ENCODE measurements around the gene CMSS1. TPM values are rescaled to one million over a fixed set of nuclear protein-coding genes. Genes with fewer than 3 reads are reported as not detected.

Gene CMSS1
- total and polyA plus RNA-seq, 4 experiments from 2014 or later, result 18.3 to 29.4 (median 21.9) TPM

DNA sequence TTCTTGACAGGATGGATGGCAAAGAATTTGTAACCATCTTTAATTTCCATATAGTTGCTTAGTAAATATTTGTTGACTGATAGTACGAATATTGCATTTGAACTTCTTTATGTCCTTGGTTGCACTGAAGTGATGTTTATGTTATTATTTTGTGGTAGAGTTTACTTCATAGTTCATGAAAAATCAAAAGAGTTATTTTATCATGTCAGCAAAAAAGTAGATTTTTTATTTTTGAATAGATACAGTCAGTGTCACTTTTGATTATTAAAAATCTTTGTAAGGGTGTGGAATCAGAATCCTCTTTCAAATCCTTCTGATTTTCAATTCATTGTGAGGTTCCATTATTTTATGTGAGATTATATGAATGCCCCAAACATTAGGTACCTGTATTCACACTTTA, 261.7 kb downstream of the CMSS1 start:
- no peaks in the 10 kb centered on the region for H3K36me3 ChIP-seq (ENCODE audit: insufficient read depth, low read length)
- H3K27ac ChIP-seq (ENCODE audit: low read depth, low read length), result no peak overlapping the region
- peaks cover 15% of the 10 kb centered on the region for H3K4me1 ChIP-seq (ENCODE audit: insufficient read depth, low read length)
- DNase-seq, result no peak
- H3K27me3 Mint-ChIP-seq, result no peaks in the 10 kb centered on the region
- no peak overlapping the region for H3K4me3 Mint-ChIP-seq
- no peaks in the 10 kb centered on the region for H3K9me3 Mint-ChIP-seq
- no peaks in the 10 kb centered on the region for H3K9me3 ChIP-seq (ENCODE audit: control insufficient read depth in 1 of 2, low read length in 2 of 2)
- ChIA-PET POLR2A (ENCODE audit: partially characterized antibody) (no interaction called here), CTCF (ENCODE audit: partially characterized antibody) (interaction anchor here (2.9 kb wide), 1 partner anchor 10 kb away, joined by 11 read pairs; no protein-coding TSS in a partner anchor)
- intact Hi-C loops (cut with micrococcal nuclease), result no loop called here
- H3K4me3 ChIP-seq (ENCODE audit: low read length in 2 of 2), result no peak overlapping the region
- peaks cover 6 to 20% (median 16%) of the 10 kb centered on the region in 4 donors for H3K4me1 Mint-ChIP-seq
- H3K27me3 ChIP-seq (ENCODE audit: insufficient read depth, low read length), result no peaks in the 10 kb centered on the region
- no peak overlapping the region for H3K27ac Mint-ChIP-seq
- H3K36me3 Mint-ChIP-seq, result no peaks in the 10 kb centered on the region

DNA sequence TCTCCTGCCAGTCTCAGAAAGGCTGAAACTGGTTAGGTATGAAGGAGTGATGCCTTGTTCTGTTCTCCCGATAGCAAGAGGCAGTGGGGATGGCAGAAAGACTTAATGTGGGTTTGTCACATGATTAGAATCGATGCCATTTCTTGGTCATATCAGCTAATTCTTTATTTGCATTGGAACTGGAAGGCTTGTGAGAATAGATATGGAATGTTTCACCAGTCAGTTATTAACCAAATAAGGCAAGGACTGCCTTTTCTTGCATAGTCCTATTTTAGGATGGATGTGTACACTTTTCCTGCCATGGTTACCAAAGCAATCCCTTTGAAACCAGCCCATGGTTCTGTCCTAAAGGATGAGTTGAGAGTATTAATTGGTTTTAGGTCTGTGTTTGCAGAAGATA, 262.9 kb downstream of the CMSS1 start:
- Histone ChIP-seq H3K4me3 (ENCODE audit: low read length in 2 of 2) (no peak overlapping the region), H3K4me1 (ENCODE audit: insufficient read depth, low read length) (peaks cover 9% of the 10 kb centered on the region), H3K36me3 (ENCODE audit: insufficient read depth, low read length) (no peaks in the 10 kb centered on the region), H3K27ac (ENCODE audit: low read depth, low read length) (no peak overlapping the region), H3K27me3 (ENCODE audit: insufficient read depth, low read length) (no peaks in the 10 kb centered on the region), H3K9me3 (ENCODE audit: control insufficient read depth in 1 of 2, low read length in 2 of 2) (no peaks in the 10 kb centered on the region)
- POLR2A ChIA-PET (ENCODE audit: partially characterized antibody), result no interaction called here
- Mint-ChIP-seq H3K36me3 (no peaks in the 10 kb centered on the region), H3K9me3 (no peaks in the 10 kb centered on the region), H3K4me3 (no peak overlapping the region), H3K27me3 (no peaks in the 10 kb centered on the region), H3K4me1 (peaks cover 4 to 12% (median 10%) of the 10 kb centered on the region in 4 donors), H3K27ac (no peak overlapping the region)
- no peak for DNase-seq
- CTCF ChIA-PET (ENCODE audit: partially characterized antibody), result interaction anchor here (1.3 kb wide), 1 partner anchor 12 kb away, joined by 10 read pairs; no protein-coding TSS in a partner anchor
- intact Hi-C loops (cut with micrococcal nuclease), result no loop called here

DNA sequence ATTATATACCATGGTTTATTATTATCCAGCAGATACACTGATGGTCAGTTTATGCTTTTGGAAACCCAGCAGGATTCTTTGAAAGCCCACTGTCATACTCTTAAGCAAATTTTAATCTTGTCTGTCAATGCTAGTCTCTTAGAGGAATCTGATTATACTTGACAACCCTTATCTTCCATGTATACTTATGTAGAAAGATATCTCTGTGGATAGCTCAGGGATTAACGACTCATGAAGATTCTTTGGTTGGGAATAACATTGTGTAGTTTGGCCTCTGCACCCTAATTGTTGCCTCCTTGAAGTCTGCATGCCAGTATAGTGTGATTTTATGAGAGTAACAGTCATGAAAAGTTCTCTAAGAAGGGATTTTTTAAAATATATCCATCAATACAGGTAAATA, 263.6 kb downstream of the CMSS1 start:
- no peak overlapping the region for H3K4me3 Mint-ChIP-seq
- no peaks in the 10 kb centered on the region for H3K36me3 Mint-ChIP-seq
- H3K27ac ChIP-seq (ENCODE audit: low read depth, low read length), result no peak overlapping the region
- no peaks in the 10 kb centered on the region for H3K27me3 Mint-ChIP-seq
- H3K9me3 Mint-ChIP-seq, result no peaks in the 10 kb centered on the region
- no peaks in the 10 kb centered on the region for H3K9me3 ChIP-seq (ENCODE audit: control insufficient read depth in 1 of 2, low read length in 2 of 2)
- peaks cover 2% of the 10 kb centered on the region for H3K4me1 ChIP-seq (ENCODE audit: insufficient read depth, low read length)
- H3K36me3 ChIP-seq (ENCODE audit: insufficient read depth, low read length), result no peaks in the 10 kb centered on the region
- peaks cover 0 to 5% (median 3%) of the 10 kb centered on the region in 4 donors for H3K4me1 Mint-ChIP-seq
- DNase-seq, result no peak
- no peak overlapping the region for H3K27ac Mint-ChIP-seq
- ChIA-PET POLR2A (ENCODE audit: partially characterized antibody) (no interaction called here), CTCF (ENCODE audit: partially characterized antibody) (no interaction called here)
- intact Hi-C loops (cut with micrococcal nuclease), result no loop called here
- no peaks in the 10 kb centered on the region for H3K27me3 ChIP-seq (ENCODE audit: insufficient read depth, low read length)
- no peak overlapping the region for H3K4me3 ChIP-seq (ENCODE audit: low read length in 2 of 2)

DNA sequence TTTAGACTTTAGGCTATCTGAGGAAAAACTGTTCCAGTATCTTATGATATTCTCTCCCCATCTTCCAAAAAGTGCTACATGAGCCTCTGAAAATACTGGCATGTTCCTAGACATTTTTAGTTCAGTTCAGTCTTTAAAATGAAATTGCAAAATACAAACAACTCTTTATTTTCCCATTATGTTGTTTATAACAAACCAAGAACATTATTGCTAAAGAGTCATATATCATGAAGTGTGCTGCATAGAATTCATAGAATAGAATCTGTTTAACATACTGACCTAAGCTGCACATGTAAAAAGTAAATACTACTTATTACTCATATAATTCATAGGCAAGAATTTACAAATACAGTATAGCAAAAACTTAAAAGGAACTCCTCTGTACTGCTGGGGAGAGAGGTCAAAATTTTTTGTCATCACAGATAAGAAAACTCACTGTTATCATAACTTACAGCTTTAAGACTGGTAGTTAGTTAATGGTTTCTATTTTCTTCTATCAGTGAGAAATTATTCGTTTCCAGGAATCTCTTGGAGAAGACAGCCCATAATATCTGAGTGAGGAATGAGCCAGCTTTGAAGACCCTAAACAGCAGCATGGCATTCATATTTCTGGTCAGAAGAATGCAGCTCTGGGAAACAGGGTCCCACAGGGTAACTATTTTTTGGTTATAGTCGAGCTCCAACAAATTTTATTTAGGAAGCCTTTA, 264.5 kb downstream of the CMSS1 start:
- no peak overlapping the region for H3K27ac ChIP-seq (ENCODE audit: low read depth, low read length)
- no peaks in the 10 kb centered on the region for H3K4me1 ChIP-seq (ENCODE audit: insufficient read depth, low read length)
- no peaks in the 10 kb centered on the region for H3K9me3 ChIP-seq (ENCODE audit: control insufficient read depth in 1 of 2, low read length in 2 of 2)
- Mint-ChIP-seq H3K36me3 (no peaks in the 10 kb centered on the region), H3K27me3 (no peaks in the 10 kb centered on the region), H3K4me1 (peaks cover under 1 to 6% (median 4%) of the 10 kb centered on the region in 4 donors), H3K27ac (no peak overlapping the region), H3K4me3 (no peak overlapping the region), H3K9me3 (no peaks in the 10 kb centered on the region)
- no peak for DNase-seq
- intact Hi-C loops (cut with micrococcal nuclease), result no loop called here
- H3K36me3 ChIP-seq (ENCODE audit: insufficient read depth, low read length), result no peaks in the 10 kb centered on the region
- H3K27me3 ChIP-seq (ENCODE audit: insufficient read depth, low read length), result no peaks in the 10 kb centered on the region
- ChIA-PET CTCF (ENCODE audit: partially characterized antibody) (interaction anchor here (0.9 kb wide), 1 partner anchor 18 kb away, joined by 3 read pairs; no protein-coding TSS in a partner anchor), POLR2A (ENCODE audit: partially characterized antibody) (no interaction called here)
- no peak overlapping the region for H3K4me3 ChIP-seq (ENCODE audit: low read length in 2 of 2)

DNA sequence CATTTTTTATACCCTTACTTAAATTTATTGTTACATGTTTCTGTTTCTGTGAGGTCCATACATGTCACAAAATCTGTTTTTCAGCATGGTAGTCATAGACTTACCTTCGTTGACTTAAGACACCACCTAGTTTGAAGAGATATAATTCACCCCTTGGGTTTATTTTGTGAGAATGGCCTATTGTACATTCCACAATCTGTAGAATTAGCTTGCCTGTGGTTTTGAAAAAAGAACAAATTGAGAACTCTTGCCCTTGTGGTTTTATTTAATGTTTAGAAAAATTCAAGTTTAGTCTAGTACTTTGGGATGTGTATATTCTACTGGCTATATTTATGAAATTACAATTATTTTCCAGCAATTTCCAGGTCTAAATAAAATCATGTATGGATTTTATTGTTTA, 265.1 kb downstream of the CMSS1 start:
- Mint-ChIP-seq H3K27me3 (no peaks in the 10 kb centered on the region), H3K36me3 (no peaks in the 10 kb centered on the region), H3K9me3 (no peaks in the 10 kb centered on the region), H3K27ac (no peak overlapping the region), H3K4me1 (peaks cover 3 to 8% (median 6%) of the 10 kb centered on the region in 4 donors), H3K4me3 (no peak overlapping the region)
- Histone ChIP-seq H3K27ac (ENCODE audit: low read depth, low read length) (no peak overlapping the region), H3K36me3 (ENCODE audit: insufficient read depth, low read length) (no peaks in the 10 kb centered on the region), H3K4me1 (ENCODE audit: insufficient read depth, low read length) (no peaks in the 10 kb centered on the region), H3K27me3 (ENCODE audit: insufficient read depth, low read length) (no peaks in the 10 kb centered on the region), H3K9me3 (ENCODE audit: control insufficient read depth in 1 of 2, low read length in 2 of 2) (no peaks in the 10 kb centered on the region), H3K4me3 (ENCODE audit: low read length in 2 of 2) (no peak overlapping the region)
- intact Hi-C loops (cut with micrococcal nuclease), result no loop called here
- POLR2A ChIA-PET (ENCODE audit: partially characterized antibody), result no interaction called here
- no peak for DNase-seq
- CTCF ChIA-PET (ENCODE audit: partially characterized antibody), result interaction anchor here (0.9 kb wide), 1 partner anchor 18 kb away, joined by 3 read pairs; no protein-coding TSS in a partner anchor

DNA sequence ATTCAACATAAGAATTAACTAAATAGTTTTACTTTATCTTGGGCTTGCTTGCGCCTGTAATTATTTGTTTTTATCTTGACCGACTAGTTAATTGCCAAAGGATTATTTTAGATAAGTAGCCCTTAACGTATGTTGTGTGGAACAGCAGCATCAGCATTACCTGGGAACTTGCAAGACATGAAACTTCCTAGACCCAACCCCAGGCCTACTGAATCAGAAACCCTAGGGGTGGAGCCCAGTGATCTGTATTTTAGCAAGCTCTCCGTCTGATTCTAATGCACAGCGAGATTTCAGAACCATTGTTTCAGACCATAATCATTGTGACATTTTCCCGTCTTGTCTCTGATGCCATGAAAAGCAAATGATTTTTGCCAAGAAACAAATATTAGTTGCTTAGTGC, 265.5 kb downstream of the CMSS1 start:
- CTCF ChIA-PET (ENCODE audit: partially characterized antibody), result interaction anchor here (0.9 to 1.3 kb wide), 2 partner anchors 9 to 19 kb away, joined by 3 read pairs; no protein-coding TSS in a partner anchor
- no peak overlapping the region for H3K27ac ChIP-seq (ENCODE audit: low read depth, low read length)
- intact Hi-C loops (cut with micrococcal nuclease), result no loop called here
- H3K4me1 ChIP-seq (ENCODE audit: insufficient read depth, low read length), result no peaks in the 10 kb centered on the region
- H3K36me3 ChIP-seq (ENCODE audit: insufficient read depth, low read length), result no peaks in the 10 kb centered on the region
- no peak for DNase-seq
- H3K4me1 Mint-ChIP-seq, result peaks cover 3 to 8% (median 6%) of the 10 kb centered on the region in 4 donors
- no peak overlapping the region for H3K4me3 ChIP-seq (ENCODE audit: low read length in 2 of 2)
- H3K4me3 Mint-ChIP-seq, result no peak overlapping the region
- no peaks in the 10 kb centered on the region for H3K9me3 Mint-ChIP-seq
- no peaks in the 10 kb centered on the region for H3K9me3 ChIP-seq (ENCODE audit: control insufficient read depth in 1 of 2, low read length in 2 of 2)
- H3K36me3 Mint-ChIP-seq, result no peaks in the 10 kb centered on the region
- no peak overlapping the region for H3K27ac Mint-ChIP-seq
- POLR2A ChIA-PET (ENCODE audit: partially characterized antibody), result no interaction called here
- H3K27me3 Mint-ChIP-seq, result no peaks in the 10 kb centered on the region
- no peaks in the 10 kb centered on the region for H3K27me3 ChIP-seq (ENCODE audit: insufficient read depth, low read length)

DNA sequence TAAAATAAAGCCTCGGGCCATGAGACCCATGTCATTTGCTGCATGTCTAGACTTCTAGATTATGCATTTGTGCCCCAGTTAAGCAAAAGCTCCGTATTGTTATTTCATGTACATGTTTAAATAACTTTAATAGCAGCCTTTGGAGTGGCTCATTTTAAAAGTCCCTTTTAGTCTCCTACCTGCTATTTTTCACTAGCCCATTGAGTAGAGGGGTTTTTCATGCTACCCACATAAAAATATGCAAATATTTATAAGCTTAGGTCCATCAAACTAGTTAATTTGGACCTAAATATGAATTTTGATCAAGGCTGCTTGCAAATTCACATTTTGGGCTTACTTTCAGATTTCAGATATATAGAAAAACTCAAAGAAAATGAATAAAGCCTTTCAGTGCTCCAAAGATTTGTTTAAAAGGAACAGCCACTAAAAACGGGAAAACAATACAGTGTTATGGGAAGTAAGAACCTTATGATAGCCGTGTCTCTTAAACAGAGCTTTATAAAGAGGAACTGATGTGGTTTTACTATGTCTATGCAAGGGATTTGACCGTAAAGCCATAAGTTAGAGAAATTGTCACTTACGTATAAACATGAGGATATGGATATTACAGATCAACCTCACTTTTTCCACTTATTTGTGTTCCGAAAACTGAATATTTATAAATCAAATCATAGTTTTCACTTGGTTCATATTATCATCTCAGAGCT, 266.6 kb downstream of the CMSS1 start:
- Mint-ChIP-seq H3K4me3 (no peak overlapping the region), H3K27me3 (no peaks in the 10 kb centered on the region), H3K36me3 (no peaks in the 10 kb centered on the region), H3K27ac (no peak overlapping the region), H3K4me1 (peaks cover 3 to 8% (median 6%) of the 10 kb centered on the region in 4 donors), H3K9me3 (no peaks in the 10 kb centered on the region)
- H3K4me1 ChIP-seq (ENCODE audit: insufficient read depth, low read length), result no peaks in the 10 kb centered on the region
- no peaks in the 10 kb centered on the region for H3K9me3 ChIP-seq (ENCODE audit: control insufficient read depth in 1 of 2, low read length in 2 of 2)
- H3K27ac ChIP-seq (ENCODE audit: low read depth, low read length), result no peak overlapping the region
- intact Hi-C loops (cut with micrococcal nuclease), result no loop called here
- POLR2A ChIA-PET (ENCODE audit: partially characterized antibody), result no interaction called here
- H3K36me3 ChIP-seq (ENCODE audit: insufficient read depth, low read length), result no peaks in the 10 kb centered on the region
- CTCF ChIA-PET (ENCODE audit: partially characterized antibody), result interaction anchor here (1.2 to 1.3 kb wide), 2 partner anchors 10 to 15 kb away, joined by 3 read pairs; no protein-coding TSS in a partner anchor
- no peaks in the 10 kb centered on the region for H3K27me3 ChIP-seq (ENCODE audit: insufficient read depth, low read length)
- no peak overlapping the region for H3K4me3 ChIP-seq (ENCODE audit: low read length in 2 of 2)
- DNase-seq, result no peak

Data from CD4-positive, alpha-beta memory T cell (primary cell).